COLO829 (cell line): ENCODE data around the gene POLE2.
"Not testable (repeated sequence)": the region's sequence is repeated elsewhere in the genome, so short reads cannot be mapped to it uniquely, and the experiment has no call there.

ENCODE experiments used
- DNase-seq: peaks from one replicate; pipeline ENCODE4 v3.0.0; 2012; ENCODE audit warnings: low spot score

POLE2 gene

GRCh38 chr14:49687942-49688700 lies at the start of gene POLE2:
POLE2 (minus strand) TSS chr14:49688214; CDS start chr14:49688203, 11 bp downstream.
- no peak for DNase-seq

GRCh38 chr14:49735669-49736068 lies 47.7 kb upstream of the POLE2 start:
- not testable (repeated sequence) for DNase-seq

- DNase-seq = no peak
These were observed 45.8 kb upstream of the POLE2 start for GRCh38 chr14:49733836-49734235.

- DNase-seq = no peak
These were observed 44.9 kb upstream of the POLE2 start for GRCh38 chr14:49732896-49733295.

DNA sequence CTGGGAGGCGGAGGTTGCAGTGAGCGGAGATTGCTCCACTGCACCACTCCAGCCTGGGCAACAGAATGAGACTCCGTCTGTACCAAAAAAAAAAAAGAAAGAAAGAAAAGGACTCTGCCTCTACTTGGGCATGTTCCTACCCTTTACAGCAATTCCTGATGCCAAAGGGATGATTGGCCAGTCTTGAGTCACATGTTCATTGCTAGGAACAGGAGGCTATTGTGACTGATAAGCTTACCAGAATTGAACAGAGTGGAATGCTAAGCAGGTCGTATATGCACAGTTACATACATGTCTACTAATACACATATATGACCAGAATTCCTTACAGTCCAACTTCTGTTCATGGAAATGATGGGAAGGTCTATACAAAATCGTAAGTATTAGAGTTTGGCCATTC lies 39.2 kb upstream of the POLE2 start:
- no peak for DNase-seq

GRCh38 chr14:49721733-49722435 lies 33.9 kb upstream of the POLE2 start:
- not testable (repeated sequence) for DNase-seq

- no peak for DNase-seq
These were observed 32.7 kb upstream of the POLE2 start for GRCh38 chr14:49720744-49721143.

DNA sequence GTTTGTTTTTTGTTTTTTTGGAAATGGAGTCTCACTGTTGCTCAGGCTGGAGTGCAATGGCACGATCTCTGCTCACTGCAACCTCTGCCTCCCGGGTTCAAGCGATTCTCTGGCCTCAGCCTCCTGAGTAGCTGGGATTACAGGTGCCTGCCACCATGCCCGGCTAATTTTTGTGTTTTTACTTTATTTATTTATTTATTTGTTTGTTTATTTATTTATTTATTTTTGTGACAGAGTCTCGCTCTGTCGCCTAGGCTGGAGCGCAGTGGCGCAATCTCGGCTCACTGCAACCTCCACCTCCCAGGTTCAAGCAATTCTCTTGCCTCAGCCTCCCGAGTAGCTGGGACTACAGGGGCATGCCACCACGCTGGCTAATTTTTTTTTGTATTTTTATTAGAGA lies 23.0 kb upstream of the POLE2 start:
- DNase-seq = not testable (repeated sequence)

DNA sequence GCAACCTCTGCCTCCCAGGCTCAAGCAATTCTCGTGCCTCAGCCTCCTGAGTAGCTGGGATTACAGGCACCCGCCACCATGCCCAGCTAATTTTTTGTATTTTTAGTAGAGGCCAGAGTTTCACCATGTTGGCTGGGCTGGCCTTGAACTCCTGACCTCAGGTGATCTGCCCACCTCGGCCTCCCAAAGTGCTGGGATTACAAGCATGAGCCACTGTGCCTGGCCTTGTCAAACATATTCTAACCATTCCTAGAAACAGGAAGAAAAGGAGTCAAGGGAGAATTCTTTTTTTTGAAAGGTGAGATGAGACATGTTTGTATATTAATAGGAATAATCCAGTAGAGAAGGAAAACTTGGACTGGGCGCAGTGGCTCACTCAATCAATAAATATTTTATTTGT lies 16.5 kb upstream of the POLE2 start:
- not testable (repeated sequence) for DNase-seq

DNA sequence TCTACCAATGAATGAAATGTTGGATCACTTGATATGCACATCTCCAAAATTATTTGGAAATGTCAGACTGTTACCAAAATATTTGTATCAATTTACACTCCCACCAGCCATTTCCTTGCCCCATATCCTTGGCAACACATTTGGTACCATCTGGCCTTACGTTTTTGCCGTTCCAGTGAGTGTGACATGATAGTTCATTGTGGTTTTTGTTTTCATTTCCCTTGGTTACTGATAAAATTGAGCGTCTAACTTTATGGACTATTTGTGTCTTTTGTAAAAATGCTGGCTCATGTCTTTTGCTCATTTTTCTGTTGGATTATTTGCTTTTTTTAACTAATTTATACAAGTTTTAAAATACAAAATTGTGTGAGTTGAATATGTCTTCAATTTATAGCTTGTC lies 16.0 kb upstream of the POLE2 start:
- no peak for DNase-seq

- no peak for DNase-seq
These were observed 14.7 kb upstream of the POLE2 start for GRCh38 chr14:49702725-49703124.

DNA sequence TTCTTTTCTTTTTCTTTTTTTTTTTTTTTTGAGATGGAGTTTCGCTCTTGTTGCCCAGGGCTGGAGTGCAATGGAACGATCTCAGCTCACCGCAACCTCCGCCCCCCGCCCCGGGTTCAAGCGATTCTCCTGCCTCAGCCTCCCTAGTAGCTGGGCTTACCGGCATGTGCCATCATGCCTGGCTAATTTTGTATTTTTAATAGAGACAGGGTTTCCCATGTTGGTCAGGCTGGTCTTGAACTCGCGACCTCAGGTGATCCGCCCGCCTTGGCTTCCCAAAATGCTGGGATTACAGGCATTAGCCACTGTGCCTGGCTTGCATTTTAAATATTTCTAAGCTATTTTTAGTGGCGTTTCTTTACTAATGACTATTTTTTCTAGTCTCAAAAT lies 5.7 kb upstream of the POLE2 start:
- not testable (repeated sequence) for DNase-seq

DNA sequence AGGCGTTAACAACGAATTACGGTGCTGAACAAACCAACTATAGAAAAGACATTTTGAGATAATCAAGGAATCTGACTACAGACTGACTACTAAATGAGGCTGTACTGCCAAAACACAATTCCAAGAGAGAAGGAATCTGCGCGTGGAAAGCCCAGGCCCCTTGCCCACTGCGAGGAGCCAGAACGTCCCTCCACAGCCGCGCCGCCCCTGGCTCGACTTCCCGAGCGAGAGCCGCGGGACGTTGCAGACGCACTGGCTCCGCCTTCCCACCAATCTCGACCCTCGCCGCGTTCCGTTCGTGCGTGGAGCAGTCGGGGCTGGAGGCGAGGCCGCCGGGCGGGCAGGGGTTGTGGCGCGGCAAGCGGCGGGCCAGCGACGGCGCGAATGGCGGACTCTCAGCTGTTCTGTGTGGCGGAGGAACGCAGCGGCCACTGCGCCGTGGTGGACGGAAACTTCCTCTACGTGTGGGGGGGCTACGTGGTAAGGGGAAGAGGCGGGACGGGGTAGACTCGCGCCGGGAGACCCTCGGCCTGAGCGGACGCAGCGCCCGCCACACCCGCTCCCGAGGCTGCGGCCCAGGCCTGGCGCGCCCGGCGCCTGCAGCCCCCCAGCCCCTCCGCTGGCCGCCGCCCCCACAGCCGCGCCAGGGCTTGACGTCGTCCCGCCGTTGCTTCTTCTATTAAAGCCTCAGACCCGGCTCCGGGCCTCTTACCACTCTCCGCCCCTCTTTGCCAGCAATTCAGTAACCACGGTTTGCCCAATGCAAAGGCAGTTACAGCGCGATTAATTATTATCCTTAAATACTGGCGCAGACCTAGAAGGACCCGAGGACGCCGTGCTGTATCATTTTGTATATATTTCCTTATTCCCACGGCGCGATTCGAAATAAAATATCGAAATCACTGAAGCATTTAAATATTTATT lies 5.1 kb upstream of the POLE2 start, which contains the start of gene KLHDC1:
Gene KLHDC1, plus strand, starts transcription at position 310 of the 924 bp plus-strand sequence. Its CDS starts 75 bp downstream, at position 385.
- peak; percentile 43 for DNase-seq

DNA sequence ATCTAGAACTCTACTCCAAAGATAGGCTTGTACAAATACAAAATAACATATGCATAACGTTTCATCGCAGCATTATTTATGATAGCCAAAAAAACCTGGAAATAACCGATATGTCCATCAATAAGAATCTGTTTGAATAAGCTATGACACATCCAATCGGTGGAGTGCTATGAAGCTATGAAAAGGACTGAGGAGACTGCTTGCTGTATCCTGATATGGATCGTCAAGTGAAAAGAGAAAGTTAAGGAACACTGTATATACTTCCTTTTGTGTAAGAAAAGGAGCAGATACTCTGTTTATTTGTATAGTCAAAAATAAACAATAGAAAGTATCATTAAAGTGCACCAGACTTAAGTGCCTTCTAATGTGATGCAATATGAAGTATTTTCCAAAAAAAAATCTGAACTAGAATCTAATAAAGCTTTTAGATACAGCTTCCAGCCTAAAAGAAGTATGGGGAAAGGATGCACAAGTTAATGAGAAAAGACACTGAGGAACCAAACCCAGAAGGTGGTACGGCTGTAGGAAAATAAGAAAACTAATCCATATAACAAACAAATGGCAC lies 4.3 kb upstream of the POLE2 start:
- no peak for DNase-seq

GRCh38 chr14:49691031-49691430 lies 3.0 kb upstream of the POLE2 start:
- no peak for DNase-seq

GRCh38 chr14:49688701-49689030 lies 652 bp upstream of the POLE2 start:
- DNase-seq = no peak

DNA sequence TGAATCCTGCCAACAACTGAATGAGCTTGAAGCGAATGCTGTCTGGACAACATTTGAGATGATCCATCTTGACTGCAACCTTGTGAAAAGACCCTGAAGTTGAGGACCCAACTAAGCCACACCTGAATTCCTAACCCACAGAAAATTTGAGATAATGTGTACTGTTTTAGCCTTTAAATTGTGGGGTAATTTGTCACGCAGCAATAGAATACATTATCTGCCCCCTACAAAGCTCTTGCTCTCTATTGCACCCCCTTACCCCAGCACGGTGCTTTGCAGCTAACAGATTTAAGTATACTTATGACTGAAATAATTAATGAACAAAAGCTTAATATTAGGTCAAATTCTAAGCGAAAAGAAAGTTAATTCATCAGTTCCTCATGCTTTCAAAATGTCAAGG lies 1.6 kb downstream of the POLE2 start:
- DNase-seq = no peak

GRCh38 chr14:49679271-49679670 lies 8.7 kb downstream of the POLE2 start:
- DNase-seq = peak; percentile 40

DNA sequence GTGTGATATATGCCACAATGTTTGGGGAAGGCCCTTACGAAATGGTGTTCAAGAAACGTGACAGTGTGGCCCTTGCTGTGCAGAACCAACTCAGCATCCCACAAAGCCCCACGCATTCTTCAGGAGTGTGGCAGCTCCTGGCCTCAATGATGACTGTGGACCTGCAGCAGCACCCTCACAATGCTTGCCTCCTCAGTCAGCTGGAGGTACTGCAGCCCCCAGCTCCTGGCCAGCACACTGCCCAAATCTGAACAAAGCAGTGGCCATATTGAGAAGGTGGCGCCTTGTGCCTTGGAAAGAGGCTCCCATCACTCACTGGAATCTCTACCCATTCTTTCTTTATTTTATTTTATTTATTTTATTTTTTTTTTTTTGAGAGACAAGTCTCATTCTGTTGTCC lies 10.4 kb downstream of the POLE2 start:
- DNase-seq = no peak

- DNase-seq = no peak
These were observed 14.4 kb downstream of the POLE2 start for GRCh38 chr14:49673586-49673985.

- no peak for DNase-seq
These were observed 17.5 kb downstream of the POLE2 start for GRCh38 chr14:49670475-49670874.
